HG02678 (cell line): Measurements from ENCODE around the gene CUL1.

ENCODE experiments used
- ATAC-seq: cut with Tn5 transposase; IDR thresholded peaks from one replicate; pipeline ENCODE4 v1.9.1; 2021; ENCODE audit warnings: mild to moderate bottlenecking, moderate library complexity; ENCODE audit not compliant: unreplicated experiment

Gene CUL1

DNA sequence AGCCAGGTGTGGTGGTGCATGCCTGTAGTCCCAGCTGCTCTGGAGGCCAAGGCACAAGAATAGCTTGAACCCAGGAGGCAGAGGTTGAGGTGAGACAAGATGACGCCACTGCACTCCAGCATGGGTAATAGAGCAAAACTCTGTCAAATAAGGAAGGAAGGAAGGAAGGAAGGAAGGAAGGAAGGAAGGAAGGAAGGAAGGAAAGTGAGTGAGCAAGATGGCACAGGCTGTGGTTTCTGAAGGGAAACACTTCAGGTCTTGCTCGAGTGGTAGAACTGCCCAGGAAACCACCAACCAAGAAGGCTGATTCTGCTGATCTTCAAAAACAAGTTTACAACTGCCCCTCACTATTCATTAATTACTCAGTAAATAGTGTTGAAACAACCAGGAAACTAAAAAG, 140.2 kb downstream of the CUL1 start:
- no peak for ATAC-seq

DNA sequence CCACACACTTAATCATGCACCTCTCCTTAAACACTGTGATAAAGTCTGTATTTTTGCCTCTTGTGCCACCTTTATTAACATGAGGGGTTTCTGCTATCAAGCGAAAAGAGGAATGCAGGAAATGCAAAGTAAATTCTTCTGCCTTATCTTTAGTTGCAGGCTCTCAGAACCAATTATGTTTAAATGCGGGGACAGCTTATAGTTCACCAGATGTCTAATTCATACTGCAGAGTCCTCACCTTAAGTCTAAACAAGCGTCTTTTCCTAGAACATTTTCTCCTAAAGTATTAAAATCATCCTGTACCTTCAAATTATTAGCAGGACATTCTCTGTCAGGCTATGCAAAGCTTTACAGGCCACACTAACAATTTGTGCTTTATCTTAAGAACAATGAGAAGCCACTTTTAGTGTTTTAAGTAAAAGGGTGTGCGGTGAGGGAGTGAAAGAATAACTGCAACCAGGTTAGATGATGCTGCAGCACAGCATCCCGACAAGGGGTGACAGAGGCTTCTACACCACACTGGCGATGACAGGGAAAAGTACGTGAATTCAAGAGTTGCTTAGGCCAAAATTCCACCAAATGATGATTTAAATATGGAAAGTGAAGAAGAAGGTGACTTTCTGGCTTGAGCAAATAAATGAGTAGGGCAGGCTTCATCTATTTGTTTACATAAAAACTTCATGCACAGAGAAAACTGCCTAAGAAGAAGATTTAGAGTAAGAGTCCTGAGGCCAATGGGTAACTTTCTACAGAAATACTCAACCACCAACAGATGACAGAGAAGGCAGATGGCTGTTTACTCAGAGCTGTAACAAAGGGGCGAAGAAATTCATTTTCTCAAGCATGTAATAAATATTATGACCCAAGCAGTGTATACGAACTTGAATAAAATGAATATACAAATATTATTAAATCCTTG, 149.4 kb downstream of the CUL1 start:
- no peak for ATAC-seq

DNA sequence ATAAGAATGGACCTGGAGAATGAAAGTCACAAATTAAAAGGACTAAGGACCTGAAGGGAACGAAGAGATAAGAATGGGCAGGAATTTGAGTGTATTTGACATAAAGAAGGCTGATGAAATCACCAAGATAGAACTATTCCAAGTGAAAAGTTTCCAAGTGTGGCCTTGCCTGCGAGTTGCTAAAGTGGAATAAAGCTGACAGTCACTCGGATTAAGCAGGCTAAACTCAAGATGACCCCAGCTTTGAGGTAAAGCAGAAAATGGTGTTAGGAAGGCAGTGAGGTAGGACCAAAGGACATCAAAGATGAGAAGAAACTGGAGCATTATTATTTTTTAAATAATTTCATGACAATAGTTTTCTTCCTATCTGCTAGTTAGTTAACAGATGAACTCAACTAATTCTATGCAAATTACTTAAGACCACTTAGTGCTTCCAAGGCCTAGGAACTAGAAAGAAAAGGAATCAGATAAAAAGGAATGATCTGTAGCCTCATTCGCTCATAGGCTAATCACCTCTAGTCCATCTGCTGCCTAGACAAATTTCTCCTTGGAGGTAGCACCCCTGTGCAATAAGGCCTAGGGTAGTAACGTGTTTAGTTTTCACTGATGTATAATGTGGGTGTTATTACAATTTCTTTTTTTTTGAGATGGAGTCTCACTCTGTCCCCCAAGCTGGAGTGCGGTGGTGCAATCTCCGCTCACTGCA, 150.8 kb downstream of the CUL1 start:
- ATAC-seq = no peak

- no peak for ATAC-seq
Observed at GRCh38 chr7:148850564-148850963, 151.9 kb downstream of the CUL1 start.
